GM12878 (cell line): ENCODE data around the gene MICB.
A peak's percentile ranks its signal among the peaks of the same experiment; 100 is the strongest.

Experiments
- EZH2 ChIP-seq: IDR thresholded peaks from 2 replicates; pipeline ENCODE4 v1.6.1; 2012; ENCODE audit warnings: low read depth, mild to moderate bottlenecking, control low read depth, inconsistent platforms, low read length, borderline replicate concordance; ENCODE audit not compliant: control insufficient read depth
- GATAD2B ChIP-seq: fragments of 450-650 bp; conservative IDR thresholded peaks from 2 replicates; pipeline ENCODE4 v1.6.1; 2017; ENCODE audit warnings: low read depth, mild to moderate bottlenecking, moderate library complexity
- SRF ChIP-seq, 2 experiments: IDR thresholded peaks; 2 replicates each; pipeline ENCODE4 v1.6.1; 2011; ENCODE audit warnings: low read depth in 2 of 2, low read length in 2 of 2, mild to moderate bottlenecking in 1 of 2, moderate library complexity in 1 of 2
- STAT1 ChIP-seq: fragments of 450-650 bp; conservative IDR thresholded peaks from 2 replicates; pipeline ENCODE4 v1.6.1; 2014; ENCODE audit warnings: antibody characterized with exemption, mild to moderate bottlenecking
- TF ChIP-seq, protein P1 (sequence below), 3 experiments: IDR thresholded peaks in 2 of 3; conservative IDR thresholded peaks in 1 of 3; 2 replicates each; pipeline ENCODE4 v1.5.1; 2011; ENCODE audit warnings: low read depth in 3 of 3, low read length in 3 of 3, mild to moderate bottlenecking in 3 of 3, control low read depth in 2 of 3, moderate library complexity in 2 of 3, inconsistent platforms in 1 of 3, mixed read lengths in 1 of 3; ENCODE audit not compliant: control insufficient read depth in 2 of 3, insufficient read depth in 1 of 3; ENCODE audit errors: extremely low read depth in 1 of 3

DNA sequence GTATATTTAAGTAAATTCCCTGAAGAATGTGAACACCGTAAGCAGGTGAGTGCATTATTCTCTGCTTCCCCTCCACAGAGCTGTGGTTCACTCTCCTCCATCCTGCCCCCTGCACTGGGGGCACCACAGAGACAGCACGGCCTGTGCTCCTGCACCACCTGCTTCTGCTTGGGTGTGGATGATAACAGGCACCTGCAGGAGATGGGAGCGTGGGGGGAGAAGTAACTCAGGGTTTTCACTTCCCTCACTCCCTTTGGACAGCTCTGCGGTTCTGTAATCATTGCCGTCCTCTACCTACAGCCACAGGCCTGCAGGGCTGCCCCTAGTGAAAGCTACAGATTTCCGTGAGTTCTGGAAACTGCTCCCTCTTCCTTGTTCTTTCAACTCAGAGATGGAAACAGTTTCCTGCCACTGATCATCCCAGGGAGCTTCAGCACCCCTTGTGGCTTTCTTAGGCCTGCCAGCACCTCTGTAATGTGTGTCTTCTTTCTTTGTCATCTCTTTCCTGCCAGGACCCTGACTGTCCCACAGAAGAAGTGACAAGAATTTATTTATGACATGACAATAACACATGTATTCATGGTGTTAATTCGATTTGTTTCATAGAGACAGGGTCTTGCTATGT, 21.3 kb upstream of the MICB start:
- TF ChIP-seq STAT1 (no peak), GATAD2B (no peak), EZH2 (no peak), SRF (IDR thresholded peaks at IDR 0.05; ENCODE audit: low read depth in 2 of 2, low read length in 2 of 2) (no peak)
- TF ChIP-seq, protein P1, sequence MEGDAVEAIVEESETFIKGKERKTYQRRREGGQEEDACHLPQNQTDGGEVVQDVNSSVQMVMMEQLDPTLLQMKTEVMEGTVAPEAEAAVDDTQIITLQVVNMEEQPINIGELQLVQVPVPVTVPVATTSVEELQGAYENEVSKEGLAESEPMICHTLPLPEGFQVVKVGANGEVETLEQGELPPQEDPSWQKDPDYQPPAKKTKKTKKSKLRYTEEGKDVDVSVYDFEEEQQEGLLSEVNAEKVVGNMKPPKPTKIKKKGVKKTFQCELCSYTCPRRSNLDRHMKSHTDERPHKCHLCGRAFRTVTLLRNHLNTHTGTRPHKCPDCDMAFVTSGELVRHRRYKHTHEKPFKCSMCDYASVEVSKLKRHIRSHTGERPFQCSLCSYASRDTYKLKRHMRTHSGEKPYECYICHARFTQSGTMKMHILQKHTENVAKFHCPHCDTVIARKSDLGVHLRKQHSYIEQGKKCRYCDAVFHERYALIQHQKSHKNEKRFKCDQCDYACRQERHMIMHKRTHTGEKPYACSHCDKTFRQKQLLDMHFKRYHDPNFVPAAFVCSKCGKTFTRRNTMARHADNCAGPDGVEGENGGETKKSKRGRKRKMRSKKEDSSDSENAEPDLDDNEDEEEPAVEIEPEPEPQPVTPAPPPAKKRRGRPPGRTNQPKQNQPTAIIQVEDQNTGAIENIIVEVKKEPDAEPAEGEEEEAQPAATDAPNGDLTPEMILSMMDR (IDR thresholded peaks at IDR 0.05 in 2 of 3, conservative IDR thresholded peaks at IDR 0.05 in 1 of 3; ENCODE audit: control insufficient read depth in 2 of 3, extremely low read depth in 1 of 3, insufficient read depth in 1 of 3, low read depth in 3 of 3, low read length in 3 of 3), result peak; percentile 2 to 23 (median 6); a peak in 1 of 6 replicates
